ENCODE measurements around the gene ARL17B.
"Not testable (repeated sequence)": the region's sequence is repeated elsewhere in the genome, so short reads cannot be mapped to it uniquely, and the experiment has no call there.

Gene ARL17B

DNA sequence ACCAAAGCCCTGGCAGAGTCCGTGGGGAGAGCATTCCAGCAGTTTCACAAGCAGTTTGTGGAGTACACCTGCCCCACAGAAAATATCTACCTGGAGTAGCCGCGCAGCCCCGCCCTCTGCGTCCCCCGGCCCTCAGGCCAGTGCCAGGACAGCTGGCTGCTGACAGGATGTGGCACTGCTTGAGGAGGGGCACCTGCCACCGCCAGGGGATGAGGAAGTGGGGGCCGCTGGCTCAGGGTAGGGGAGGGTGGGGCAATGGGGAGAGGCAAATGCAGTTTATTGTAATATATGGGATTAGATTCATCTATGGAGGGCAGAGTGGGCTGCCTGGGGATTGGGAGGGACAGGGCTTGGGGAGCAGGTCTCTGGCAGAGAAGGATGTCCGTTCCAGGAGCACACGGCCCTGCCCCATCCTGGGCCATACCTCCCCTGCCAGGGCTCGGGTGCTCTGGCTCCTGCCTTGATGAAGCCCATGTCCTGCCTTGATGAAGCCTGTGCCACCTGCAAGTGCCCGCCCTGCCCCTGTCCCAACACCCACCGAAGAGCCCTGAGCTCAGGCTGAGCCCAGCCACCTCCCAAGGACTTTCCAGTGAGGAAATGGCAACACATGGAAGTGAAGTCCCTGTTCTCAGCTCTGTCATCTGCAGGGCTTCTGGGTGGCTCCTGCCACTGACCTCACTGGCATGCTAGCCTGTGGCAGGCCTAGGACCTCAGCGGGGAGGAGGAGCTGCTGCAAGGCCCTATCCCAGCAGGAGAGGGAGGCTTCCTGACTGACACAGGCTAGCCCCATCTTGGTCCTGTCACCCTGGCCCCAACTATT lies 116.4 kb downstream of the ARL17B start:
- DNase-seq, result not testable (repeated sequence)

DNA sequence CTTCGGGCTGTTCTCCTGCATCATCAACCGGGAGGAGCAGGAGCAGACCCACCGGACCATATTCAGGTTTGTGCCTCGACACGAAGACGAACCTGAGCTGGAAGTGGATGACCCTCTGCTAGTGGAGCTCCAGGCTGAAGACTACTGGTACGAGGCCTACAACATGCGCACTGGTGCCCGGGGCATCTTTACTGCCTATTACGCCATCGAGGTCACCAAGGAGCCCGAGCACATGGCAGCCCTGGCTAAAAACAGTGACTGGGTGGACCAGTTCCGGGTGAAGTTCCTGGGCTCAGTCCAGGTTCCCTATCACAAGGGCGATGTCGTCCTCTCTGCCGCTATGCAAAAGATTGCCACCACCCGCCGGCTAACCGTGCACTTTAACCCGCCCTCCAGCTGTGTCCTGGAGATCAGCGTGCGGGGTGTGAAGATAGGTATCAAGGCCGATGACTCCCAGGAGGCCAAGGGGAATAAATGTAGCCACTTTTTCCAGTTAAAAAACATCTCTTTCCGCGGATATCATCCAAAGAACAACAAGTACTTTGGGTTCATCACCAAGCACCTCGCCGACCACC lies 117.1 kb downstream of the ARL17B start:
- not testable (repeated sequence) for DNase-seq

DNA sequence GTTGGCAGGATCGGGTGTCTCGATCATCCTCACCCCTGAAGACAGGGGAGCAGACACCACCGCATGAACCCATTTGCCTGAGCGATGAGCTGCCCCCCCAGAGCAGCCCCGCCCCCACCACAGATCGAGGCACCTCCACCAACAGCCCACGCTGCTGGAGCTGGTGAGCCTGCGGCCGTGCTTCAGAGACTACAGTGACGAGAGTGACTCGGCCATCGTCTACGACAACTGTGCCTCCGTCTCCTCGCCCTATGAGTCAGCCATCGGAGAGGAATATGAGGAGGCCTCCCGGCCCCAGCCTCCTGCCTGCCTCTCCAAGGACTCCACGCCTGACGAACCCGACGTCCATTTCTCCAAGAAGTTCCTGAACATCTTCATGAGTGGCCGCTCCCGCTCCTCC lies 117.6 kb downstream of the ARL17B start:
- DNase-seq, result not testable (repeated sequence)

DNA sequence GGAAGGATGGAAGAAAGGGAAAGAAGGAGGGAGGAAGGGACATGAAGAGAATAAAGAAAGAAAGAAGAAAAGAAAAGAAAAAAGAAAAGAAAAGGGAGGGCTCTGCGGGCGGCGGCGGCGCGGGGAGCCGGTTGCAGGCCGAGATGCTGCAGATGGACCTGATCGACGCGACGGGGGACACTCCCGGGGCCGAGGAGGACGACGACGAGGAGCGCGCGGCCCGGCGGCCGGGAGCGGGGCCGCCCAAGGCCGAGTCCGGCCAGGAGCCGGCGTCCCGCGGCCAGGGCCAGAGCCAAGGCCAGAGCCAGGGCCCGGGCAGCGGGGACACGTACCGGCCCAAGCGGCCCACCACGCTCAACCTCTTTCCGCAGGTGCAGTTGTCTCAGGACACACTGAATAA lies 118.1 kb downstream of the ARL17B start:
- DNase-seq, result not testable (repeated sequence)

DNA sequence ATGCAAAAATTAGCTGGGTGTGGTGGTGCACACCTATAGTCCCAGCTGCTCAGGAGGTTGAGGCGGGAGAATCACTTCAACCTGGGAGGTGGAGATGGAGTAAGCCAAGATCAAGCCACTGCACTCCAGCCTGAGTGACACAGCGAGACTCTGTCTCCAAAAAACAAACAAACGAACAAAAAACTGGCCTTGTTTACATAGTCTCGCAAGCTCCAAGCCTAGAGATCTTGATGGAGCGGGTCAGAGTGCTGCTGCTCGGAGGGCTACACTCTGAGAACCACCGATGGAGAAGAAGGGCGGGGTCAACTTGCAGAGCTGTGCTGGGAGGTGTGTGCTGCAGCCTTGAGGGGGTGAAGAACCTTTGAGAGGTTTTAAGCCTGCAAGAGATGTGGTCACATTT lies 130.2 kb downstream of the ARL17B start:
- not testable (repeated sequence) for DNase-seq

DNA sequence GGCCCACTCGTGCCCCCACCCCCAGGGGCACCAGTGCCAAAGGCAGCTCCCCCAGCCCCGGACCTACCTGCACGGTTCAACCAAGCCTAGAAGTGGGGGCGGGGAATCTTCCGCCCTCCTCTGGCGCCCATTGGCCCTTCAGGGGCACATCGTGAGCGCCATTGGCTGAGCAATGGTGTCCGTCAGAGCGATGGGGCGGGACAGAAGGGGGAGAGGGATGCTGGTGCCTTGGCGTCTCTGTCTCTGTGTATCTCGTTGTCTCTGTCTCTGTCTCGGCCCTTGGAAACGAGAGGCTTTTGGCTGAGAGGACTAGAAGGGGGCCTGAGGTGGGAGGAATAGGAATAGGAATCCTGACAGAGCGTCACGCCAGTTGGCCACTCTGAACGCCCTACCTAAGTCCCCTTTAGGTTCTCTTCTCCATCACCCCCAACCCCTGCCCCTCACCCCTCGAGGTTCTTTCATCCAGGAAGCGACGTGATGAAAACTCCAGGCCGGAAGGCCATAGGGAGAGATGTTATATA lies 136.2 kb downstream of the ARL17B start:
- peak; percentile 92 for DNase-seq

DNA sequence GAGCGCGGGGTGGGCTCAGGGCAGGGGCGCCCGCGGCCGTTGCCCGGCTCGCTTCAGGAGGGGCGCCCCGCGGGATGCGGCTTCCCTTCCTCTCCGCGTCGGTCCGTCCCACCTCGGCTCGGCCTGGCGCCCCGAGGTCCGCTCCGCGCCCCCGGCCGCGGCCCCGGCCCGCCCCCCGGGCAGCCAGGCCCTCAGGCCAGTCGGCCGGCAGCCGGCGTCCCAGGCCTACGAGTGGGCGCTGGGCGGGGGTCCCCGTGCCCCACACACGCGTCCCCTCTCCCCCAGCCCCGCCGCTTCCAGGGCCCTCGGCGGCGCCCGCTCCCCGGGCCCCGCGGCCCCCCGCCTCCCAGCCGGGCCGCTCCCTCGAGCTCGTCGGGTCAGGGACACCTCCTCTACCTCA lies 136.7 kb downstream of the ARL17B start:
- peak; percentile 7 for DNase-seq
